GM20431 (cell line): ENCODE measurements around the gene MCTP2.
"Not testable (repeated sequence)": the region's sequence is repeated elsewhere in the genome, so short reads cannot be mapped to it uniquely, and the experiment has no call there.

ENCODE experiments used
- in situ Hi-C: fragments of 300-500 bp; cut with MseI, MboI; formaldehyde crosslinking; loops from one replicate; pipeline ENCODE4 v1.15.0; 2020; ENCODE audit warnings: low sequenced_read_pairs; ENCODE audit not compliant: unreplicated experiment

Gene MCTP2

GRCh38 chr15:94235041-94235440 lies 3.7 kb downstream of the MCTP2 start:
- in situ Hi-C loops: loop anchor here (10.0 kb wide), 1 partner anchor 80 kb away; no protein-coding TSS in a partner anchor

- in situ Hi-C loops: loop anchor here (10.0 kb wide), 1 partner anchor 79 kb away; no protein-coding TSS in a partner anchor
Observed at GRCh38 chr15:94235646-94236045, 4.3 kb downstream of the MCTP2 start.

- in situ Hi-C loops: loop anchor here (10.0 kb wide), 1 partner anchor 78 kb away; no protein-coding TSS in a partner anchor
Observed at GRCh38 chr15:94236608-94237007, 5.2 kb downstream of the MCTP2 start.

- in situ Hi-C loops: loop anchor here (10.0 kb wide), 1 partner anchor 77 kb away; no protein-coding TSS in a partner anchor
Observed at GRCh38 chr15:94237903-94238302, 6.5 kb downstream of the MCTP2 start.

GRCh38 chr15:94238539-94239118 lies 7.3 kb downstream of the MCTP2 start:
- in situ Hi-C loops: loop anchor here (10.0 kb wide), 1 partner anchor 76 kb away; no protein-coding TSS in a partner anchor

DNA sequence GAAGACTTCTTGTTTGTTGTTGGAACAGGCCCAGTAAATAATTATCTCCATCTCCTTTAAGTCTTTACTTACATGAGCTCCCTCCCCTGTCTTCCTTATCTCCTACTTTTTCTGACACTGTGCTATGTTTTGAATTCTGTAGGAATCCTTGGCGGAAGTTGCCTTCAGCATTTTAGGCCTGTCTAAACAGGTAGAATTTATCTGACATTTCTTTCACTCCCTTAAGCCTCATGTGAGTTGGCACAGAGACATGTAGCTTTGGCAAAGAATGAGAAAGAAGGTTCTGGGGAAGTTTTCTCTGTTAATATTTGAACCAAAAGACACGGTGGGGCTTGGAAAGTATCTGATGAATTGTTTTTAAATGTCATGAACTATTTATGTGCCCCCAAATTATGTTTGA lies 8.1 kb downstream of the MCTP2 start:
- in situ Hi-C loops: loop anchor here (10.0 kb wide), 1 partner anchor 75 kb away; no protein-coding TSS in a partner anchor

GRCh38 chr15:94240480-94240879 lies 9.1 kb downstream of the MCTP2 start:
- in situ Hi-C loops: no loop called here

DNA sequence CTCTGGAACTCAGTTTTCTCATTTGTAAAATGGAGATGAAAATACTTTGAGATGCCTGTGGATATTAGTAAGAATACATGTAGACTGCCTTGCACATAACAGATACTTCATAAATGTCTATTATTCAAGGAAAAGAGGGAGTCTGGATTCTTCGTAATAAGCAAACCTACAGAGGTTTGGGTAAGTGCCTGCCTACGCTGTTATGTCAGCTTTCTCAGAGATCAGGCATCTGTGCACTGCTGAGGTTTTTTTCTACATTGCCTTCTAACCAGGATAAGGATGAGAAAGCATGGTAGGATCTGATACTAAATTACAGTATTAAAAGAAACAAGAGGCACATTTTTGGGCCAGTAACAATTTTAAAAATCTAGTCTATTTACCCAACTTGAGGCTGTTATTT lies 10.9 kb downstream of the MCTP2 start:
- in situ Hi-C loops: no loop called here

DNA sequence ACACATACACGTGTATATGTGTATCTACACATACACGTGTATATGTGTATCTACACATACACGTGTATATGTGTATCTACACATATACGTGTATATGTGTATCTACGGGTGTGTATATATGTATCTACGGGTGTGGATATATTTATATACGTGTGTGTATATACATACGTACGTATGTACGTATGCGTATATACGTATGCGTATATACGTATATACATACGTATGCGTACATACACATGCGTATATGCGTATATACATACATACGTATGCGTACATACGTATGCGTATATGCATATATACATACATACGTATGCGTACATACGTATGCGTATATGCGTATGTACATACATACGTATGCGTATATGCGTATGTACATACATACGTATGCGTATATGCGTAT lies 11.6 kb downstream of the MCTP2 start:
- in situ Hi-C loops: not testable (repeated sequence)

- in situ Hi-C loops: no loop called here
Observed at GRCh38 chr15:94243418-94243817, 12.1 kb downstream of the MCTP2 start.

- in situ Hi-C loops: no loop called here
Observed at GRCh38 chr15:94246016-94246415, 14.7 kb downstream of the MCTP2 start.

GRCh38 chr15:94247789-94248638 lies 16.7 kb downstream of the MCTP2 start:
- in situ Hi-C loops: no loop called here

GRCh38 chr15:94250801-94251200 lies 19.4 kb downstream of the MCTP2 start:
- in situ Hi-C loops: no loop called here

GRCh38 chr15:94252223-94252766 lies 20.9 kb downstream of the MCTP2 start:
- in situ Hi-C loops: no loop called here

DNA sequence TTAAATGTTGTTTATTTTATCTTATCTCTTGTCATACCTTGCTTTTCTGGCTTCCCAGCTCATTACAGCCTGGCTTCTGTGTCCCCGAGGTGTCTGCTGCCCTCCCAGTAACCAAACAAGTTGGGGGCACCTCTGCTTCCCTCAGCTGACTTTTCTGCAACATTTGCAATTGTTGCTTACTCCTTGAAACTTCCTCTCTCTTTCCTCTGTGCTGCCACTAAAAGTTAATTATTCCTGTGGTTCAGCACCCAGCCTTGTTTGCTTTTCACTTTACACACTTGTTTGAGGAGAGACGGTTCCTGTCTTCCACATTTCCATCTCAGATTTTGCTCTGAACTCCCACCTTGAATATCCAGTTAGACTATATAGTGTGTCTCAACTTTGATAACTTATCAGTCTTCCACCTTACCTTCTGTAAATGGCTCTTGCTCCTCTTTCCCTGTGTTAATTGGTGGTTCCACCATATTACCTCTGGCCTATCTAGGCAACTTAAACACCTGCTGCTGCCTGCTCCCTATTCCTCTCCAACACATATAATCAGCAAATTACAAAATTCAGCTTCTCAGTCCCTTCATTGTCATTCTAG lies 21.6 kb downstream of the MCTP2 start:
- in situ Hi-C loops: no loop called here

- in situ Hi-C loops: no loop called here
Observed at GRCh38 chr15:94253742-94254141, 22.4 kb downstream of the MCTP2 start.

DNA sequence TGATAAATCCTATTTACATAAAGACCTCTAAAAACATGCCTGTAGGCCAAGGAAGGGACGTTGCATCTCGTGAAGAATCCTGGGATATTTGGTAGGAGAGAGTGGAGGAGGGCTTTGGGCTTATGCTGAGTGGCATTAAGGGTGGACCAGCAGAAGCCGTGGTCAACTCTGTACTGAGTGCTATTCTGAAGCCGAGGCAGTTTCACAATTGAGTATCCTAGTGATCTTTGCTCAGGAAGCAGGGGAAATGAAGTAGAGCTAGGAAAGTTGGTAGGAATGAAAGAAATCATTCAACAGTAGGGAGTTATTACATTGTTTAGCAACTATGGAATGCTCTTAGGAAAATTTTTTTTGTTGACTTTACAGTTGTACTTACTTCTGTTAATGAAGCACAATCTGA lies 24.2 kb downstream of the MCTP2 start:
- in situ Hi-C loops: no loop called here

DNA sequence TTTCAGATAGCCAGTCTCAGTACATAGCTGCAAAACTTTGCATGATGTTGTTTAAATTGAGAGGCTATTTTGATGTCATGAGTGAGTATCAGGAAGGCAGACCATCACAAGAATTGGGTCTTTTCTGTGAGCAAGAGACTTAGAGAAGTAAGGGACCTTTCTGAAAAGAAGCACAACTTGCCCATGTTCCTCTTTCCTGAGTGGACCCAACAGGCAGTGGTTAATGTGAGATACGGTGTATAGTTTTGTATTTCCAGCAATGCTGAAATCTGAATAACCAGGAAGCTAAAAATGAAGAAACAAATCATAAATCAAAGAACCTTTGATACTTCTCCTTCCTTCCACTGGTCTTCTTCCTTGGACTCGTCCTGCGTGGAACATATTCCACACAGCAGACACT lies 25.1 kb downstream of the MCTP2 start:
- in situ Hi-C loops: no loop called here

DNA sequence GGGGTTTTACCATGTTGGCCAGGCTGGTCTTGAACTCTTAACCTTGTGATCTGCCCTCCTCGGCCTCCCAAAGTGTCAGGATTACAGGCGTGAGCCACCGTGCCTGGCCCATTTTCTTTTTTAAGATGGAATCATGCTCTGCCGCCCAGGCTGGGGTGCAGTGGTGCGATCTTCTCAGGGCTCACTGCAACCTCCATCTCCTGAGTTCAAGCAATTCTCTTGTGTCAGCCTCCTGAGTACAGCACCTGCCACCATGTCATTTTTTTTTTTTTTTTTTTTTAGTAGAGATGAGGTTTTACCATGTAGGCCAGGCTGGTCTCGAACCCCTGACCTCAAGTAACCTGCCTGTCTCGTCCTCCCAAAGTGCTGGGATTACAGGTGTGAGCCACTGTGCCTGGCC lies 26.4 kb downstream of the MCTP2 start:
- in situ Hi-C loops: not testable (repeated sequence)

GRCh38 chr15:94258246-94258645 lies 26.9 kb downstream of the MCTP2 start:
- in situ Hi-C loops: no loop called here
